ENCODE data around the gene SETD5.

- TF ChIP-seq EZH2 (IDR thresholded peaks at IDR 0.05) (no peak), POLR2AphosphoS5 (IDR thresholded peaks at IDR 0.05; ENCODE audit: borderline replicate concordance, low read depth, low read length) (no peak), FOXP2 (optimal IDR thresholded peaks at IDR 0.05; ENCODE audit: control extremely low read depth, extremely low read length, insufficient read depth) (no peak)
Measured at GRCh38 chr3:9452417-9452816, 55.0 kb downstream of the SETD5 start.

Data from SK-N-MC (cell line).